ENCODE results near the gene GPATCH4. TPM values are rescaled to one million over a fixed set of nuclear protein-coding genes. Genes with fewer than 3 reads are reported as not detected.

GPATCH4 gene
- 100 to 1,000 TPM; 171 to 190 (median 174) TPM for total RNA-seq

DNA sequence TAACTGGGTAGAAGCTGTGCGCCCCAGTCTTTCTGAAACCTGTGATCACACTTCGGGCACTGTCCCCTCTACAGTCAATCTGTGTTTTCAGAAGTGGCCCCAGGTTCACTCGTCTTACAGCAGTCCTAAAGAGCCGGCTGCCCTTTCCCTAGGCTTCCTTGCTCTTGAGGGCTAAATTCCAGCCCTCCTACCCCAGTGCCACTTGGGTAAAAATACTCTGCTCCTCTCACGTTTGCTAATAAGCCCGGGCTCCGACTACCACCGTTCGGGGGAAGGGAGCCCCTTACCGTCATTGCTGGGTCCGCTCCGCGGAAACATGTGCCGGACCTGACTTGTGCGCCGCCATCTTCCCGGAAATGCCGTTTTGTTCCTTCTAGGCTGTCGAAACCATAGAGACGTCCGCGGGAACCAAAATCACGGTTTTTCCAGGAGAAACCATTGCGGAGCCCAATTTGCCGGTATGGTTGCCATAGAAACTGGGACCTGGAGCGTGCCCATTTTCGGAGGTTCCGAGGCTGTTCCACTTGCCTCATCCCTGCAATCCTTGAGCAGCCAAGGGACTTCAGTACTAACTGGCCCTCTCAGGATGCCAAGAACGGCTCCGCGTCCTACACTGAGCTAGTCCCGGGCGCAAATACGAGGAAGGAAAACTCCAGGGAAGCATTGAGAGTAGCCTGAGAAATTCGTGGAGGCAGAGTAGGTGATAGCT, at the start of gene GPATCH4:
Gene GPATCH4 (minus strand): TSS at position 358 of the 709 bp plus-strand sequence.
- Mint-ChIP-seq H3K4me1 (ENCODE audit: low read depth) (peaks cover 35% of the 10 kb centered on the region), H3K4me3 (peak within 1 kb of the TSS; percentile 96), H3K36me3 (ENCODE audit: insufficient read depth) (peaks cover 26% of the 10 kb centered on the region)

DNA sequence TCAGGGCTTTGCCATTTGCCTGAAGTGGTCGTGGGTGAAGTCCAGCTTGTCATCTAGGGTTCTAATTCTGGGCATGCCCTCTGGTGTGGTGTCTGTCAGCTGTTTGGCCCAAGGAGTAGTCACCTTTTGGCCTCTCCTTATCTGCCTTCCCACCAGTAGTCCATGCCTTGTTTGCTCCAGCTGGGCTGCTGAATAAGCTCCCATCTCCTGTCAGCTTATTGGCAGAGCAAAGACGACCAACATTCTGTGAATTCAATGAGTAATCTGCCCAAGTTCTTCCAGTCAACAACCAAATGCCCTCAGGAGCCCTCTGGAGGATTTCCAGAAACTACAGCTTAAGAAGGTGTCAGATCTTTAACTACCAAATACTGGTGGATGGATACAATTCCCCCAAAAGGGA, 47.7 kb upstream of the GPATCH4 start:
- no peaks in the 10 kb centered on the region for H3K9me3 Mint-ChIP-seq
- no peak for DNase-seq
- H3K4me1 Mint-ChIP-seq (ENCODE audit: low read depth) = peaks cover 2% of the 10 kb centered on the region
- H3K4me3 Mint-ChIP-seq = no peak overlapping the region
- H3K36me3 Mint-ChIP-seq (ENCODE audit: insufficient read depth) = no peaks in the 10 kb centered on the region
- H3K27me3 Mint-ChIP-seq (ENCODE audit: low read depth) = peaks cover 84% of the 10 kb centered on the region
- ATAC-seq = no peak

More for the DNA sequence above, at the start of gene GPATCH4:
- no peaks in the 10 kb centered on the region for H3K9me3 Mint-ChIP-seq
- H3K27me3 Mint-ChIP-seq (ENCODE audit: low read depth) = no peaks in the 10 kb centered on the region
- DNase-seq (peak; percentile 71), ATAC-seq (peak; percentile 90)

DNA sequence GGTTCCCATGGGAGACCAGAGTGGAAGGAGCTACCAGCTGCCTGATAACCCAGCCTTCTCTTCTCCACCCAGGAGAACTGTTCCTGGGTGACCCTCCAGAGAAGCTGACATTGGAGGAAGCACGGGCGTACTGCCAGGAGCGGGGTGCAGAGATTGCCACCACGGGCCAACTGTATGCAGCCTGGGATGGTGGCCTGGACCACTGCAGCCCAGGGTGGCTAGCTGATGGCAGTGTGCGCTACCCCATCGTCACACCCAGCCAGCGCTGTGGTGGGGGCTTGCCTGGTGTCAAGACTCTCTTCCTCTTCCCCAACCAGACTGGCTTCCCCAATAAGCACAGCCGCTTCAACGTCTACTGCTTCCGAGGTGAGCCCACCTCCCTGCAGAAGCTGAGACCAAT, 47.2 kb upstream of the GPATCH4 start:
- Mint-ChIP-seq H3K27me3 (ENCODE audit: low read depth) (peaks cover 83% of the 10 kb centered on the region), H3K9me3 (no peaks in the 10 kb centered on the region), H3K36me3 (ENCODE audit: insufficient read depth) (no peaks in the 10 kb centered on the region), H3K4me3 (no peak overlapping the region), H3K4me1 (ENCODE audit: low read depth) (peaks cover 7% of the 10 kb centered on the region)
- DNase-seq (no peak), ATAC-seq (peak in 1 of 2 donors; percentile 7)

DNA sequence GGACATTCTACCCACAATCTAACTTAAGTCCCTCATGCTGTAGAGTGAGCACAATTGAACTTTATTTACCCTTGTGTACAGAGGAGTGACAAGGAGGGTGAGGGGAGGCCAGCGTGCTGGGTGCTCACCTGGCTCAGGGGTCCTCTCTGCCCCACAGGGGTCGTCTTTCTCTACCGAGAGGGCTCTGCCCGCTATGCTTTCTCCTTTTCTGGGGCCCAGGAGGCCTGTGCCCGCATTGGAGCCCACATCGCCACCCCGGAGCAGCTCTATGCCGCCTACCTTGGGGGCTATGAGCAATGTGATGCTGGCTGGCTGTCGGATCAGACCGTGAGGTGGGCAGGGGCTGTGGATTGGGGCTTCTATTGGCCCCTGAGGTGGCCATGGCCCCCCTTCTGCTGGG, 46.1 kb upstream of the GPATCH4 start:
- DNase-seq (no peak), ATAC-seq (no peak)
- H3K36me3 Mint-ChIP-seq (ENCODE audit: insufficient read depth) = no peaks in the 10 kb centered on the region
- peaks cover 13% of the 10 kb centered on the region for H3K4me1 Mint-ChIP-seq (ENCODE audit: low read depth)
- no peaks in the 10 kb centered on the region for H3K9me3 Mint-ChIP-seq
- H3K4me3 Mint-ChIP-seq = no peak overlapping the region
- H3K27me3 Mint-ChIP-seq (ENCODE audit: low read depth) = peaks cover 80% of the 10 kb centered on the region

DNA sequence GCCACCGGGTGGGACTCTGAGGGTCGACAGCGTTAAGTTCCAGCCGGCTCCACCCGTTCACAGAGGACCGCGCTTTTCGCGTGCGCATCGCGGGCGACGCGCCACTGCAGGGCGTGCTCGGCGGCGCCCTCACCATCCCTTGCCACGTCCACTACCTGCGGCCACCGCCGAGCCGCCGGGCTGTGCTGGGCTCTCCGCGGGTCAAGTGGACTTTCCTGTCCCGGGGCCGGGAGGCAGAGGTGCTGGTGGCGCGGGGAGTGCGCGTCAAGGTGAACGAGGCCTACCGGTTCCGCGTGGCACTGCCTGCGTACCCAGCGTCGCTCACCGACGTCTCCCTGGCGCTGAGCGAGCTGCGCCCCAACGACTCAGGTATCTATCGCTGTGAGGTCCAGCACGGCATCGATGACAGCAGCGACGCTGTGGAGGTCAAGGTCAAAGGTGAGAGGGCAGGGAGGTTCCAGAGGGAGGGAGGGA, 45.5 kb upstream of the GPATCH4 start:
- no peak overlapping the region for H3K4me3 Mint-ChIP-seq
- no peak for ATAC-seq

DNA sequence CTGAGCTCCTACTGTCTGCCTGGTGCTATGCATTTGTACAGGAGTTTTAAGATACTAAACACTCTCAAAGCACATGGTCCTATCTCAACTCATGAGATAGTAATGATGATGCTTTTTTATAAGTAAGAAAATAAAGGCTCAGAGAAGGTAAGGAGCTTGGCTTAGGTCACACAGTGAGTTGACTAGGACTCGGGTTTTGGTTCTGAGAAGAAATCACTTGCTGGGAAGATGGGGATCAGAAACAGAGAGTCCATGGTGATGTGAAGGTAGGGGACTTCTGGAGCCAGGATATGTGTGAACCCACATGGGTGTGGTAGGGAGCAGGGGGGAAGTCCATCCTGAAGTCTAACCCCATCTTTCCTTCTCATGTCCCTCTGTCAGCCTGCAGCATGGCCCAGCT, 44.4 kb upstream of the GPATCH4 start:
- Mint-ChIP-seq H3K9me3 (no peaks in the 10 kb centered on the region), H3K4me3 (no peak overlapping the region), H3K36me3 (ENCODE audit: insufficient read depth) (no peaks in the 10 kb centered on the region), H3K4me1 (ENCODE audit: low read depth) (peaks cover 24% of the 10 kb centered on the region), H3K27me3 (ENCODE audit: low read depth) (peaks cover 80% of the 10 kb centered on the region)
- ATAC-seq = no peak
- DNase-seq = no peak

More for the DNA sequence above, 45.5 kb upstream of the GPATCH4 start:
- no peak for DNase-seq
- Mint-ChIP-seq H3K36me3 (ENCODE audit: insufficient read depth) (no peaks in the 10 kb centered on the region), H3K27me3 (ENCODE audit: low read depth) (peaks cover 77% of the 10 kb centered on the region), H3K9me3 (no peaks in the 10 kb centered on the region), H3K4me1 (ENCODE audit: low read depth) (peaks cover 14% of the 10 kb centered on the region)

DNA sequence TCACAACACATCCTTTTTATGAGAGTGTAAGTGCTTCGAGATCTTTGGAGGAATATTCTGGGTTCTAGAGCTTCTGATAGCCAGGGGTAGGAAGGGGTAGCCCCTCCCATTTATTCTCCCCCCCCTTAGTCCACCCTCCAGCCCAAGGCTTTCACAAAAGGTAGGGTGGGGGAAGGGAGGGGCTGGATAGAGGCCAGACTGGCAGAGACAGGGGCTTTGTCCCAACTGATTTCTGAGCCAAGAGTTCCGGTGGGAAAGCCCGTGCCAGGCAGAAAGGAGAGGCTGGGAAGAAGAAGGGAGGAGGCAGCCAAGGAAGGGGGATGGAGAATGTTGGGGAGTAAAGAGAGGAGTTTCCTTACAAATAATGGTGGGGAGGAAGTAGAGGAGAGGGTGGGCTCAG, 43.8 kb upstream of the GPATCH4 start:
- H3K27me3 Mint-ChIP-seq (ENCODE audit: low read depth) = peaks cover 81% of the 10 kb centered on the region
- peaks cover 25% of the 10 kb centered on the region for H3K4me1 Mint-ChIP-seq (ENCODE audit: low read depth)
- no peaks in the 10 kb centered on the region for H3K36me3 Mint-ChIP-seq (ENCODE audit: insufficient read depth)
- no peak for DNase-seq
- H3K4me3 Mint-ChIP-seq = no peak overlapping the region
- no peak for ATAC-seq
- no peaks in the 10 kb centered on the region for H3K9me3 Mint-ChIP-seq

DNA sequence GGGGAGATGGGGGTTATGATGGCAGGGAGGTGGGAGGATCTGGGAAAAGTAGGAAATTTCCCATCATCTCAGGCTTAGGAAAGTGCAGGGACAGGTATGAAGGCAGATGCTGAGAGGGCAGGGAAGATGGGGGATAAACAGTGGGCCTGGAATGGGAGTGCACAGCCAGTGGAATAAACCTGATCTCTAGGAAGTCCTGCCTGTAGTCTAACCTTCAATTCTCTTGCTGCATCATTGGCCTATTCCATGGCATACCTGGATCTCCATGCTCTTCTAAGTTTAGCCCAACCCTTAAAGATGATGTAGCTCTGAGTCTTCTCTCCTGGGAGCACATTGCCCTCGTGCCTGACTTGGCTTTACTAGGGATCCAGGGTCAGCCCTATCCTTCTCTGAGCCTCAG, 43.4 kb upstream of the GPATCH4 start:
- H3K27me3 Mint-ChIP-seq (ENCODE audit: low read depth) = peaks cover 85% of the 10 kb centered on the region
- peaks cover 25% of the 10 kb centered on the region for H3K4me1 Mint-ChIP-seq (ENCODE audit: low read depth)
- peak overlapping the region; percentile 19 for H3K4me3 Mint-ChIP-seq

DNA sequence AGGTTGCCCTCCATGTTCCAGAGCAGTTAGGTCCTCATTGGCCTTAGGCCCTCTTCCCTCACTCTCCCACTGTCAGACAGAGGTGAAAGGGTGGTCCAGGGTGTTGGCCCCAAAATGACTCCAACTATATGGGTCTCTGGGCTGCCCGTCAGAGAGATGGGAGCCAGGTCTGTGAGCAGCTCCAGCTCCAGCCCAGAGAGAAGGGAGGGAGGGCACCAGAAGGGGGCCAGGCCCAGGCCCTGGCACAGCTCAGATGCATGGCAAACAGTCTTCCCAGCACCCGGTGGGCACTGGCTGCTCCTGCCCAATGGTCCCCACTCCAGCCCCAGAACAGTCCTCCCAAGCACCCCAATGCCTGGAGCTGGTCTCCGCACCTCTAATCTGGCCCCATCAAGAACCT, 42.9 kb upstream of the GPATCH4 start:
- H3K4me1 Mint-ChIP-seq (ENCODE audit: low read depth) = peaks cover 25% of the 10 kb centered on the region
- no peak overlapping the region for H3K4me3 Mint-ChIP-seq
- H3K36me3 Mint-ChIP-seq (ENCODE audit: insufficient read depth) = no peaks in the 10 kb centered on the region
- DNase-seq = no peak
- peaks cover 88% of the 10 kb centered on the region for H3K27me3 Mint-ChIP-seq (ENCODE audit: low read depth)
- no peaks in the 10 kb centered on the region for H3K9me3 Mint-ChIP-seq
- no peak for ATAC-seq

More for the DNA sequence above, 43.4 kb upstream of the GPATCH4 start:
- ATAC-seq (no peak), DNase-seq (no peak)
- no peaks in the 10 kb centered on the region for H3K9me3 Mint-ChIP-seq
- no peaks in the 10 kb centered on the region for H3K36me3 Mint-ChIP-seq (ENCODE audit: insufficient read depth)

DNA sequence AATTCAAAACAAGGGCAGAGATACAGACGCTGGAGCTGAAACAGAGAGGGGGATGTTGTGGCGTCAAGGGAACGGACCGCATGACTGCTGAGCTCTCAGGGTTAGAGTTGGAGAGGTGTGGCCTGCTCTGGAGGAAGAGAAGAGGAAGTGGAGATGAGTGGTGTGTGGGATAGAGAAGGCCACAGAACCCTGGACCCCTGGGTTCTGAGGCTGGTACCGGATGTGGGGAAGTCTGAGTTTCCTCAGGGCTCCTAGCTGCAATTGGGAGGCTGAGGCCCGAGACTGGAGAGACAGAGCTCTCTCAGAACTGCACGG, 42.5 kb upstream of the GPATCH4 start:
- Mint-ChIP-seq H3K27me3 (ENCODE audit: low read depth) (peaks cover 88% of the 10 kb centered on the region), H3K4me1 (ENCODE audit: low read depth) (peaks cover 25% of the 10 kb centered on the region), H3K9me3 (no peaks in the 10 kb centered on the region), H3K36me3 (ENCODE audit: insufficient read depth) (no peaks in the 10 kb centered on the region), H3K4me3 (no peak overlapping the region)
- DNase-seq = no peak
- peak; percentile 25 to 46 for ATAC-seq

DNA sequence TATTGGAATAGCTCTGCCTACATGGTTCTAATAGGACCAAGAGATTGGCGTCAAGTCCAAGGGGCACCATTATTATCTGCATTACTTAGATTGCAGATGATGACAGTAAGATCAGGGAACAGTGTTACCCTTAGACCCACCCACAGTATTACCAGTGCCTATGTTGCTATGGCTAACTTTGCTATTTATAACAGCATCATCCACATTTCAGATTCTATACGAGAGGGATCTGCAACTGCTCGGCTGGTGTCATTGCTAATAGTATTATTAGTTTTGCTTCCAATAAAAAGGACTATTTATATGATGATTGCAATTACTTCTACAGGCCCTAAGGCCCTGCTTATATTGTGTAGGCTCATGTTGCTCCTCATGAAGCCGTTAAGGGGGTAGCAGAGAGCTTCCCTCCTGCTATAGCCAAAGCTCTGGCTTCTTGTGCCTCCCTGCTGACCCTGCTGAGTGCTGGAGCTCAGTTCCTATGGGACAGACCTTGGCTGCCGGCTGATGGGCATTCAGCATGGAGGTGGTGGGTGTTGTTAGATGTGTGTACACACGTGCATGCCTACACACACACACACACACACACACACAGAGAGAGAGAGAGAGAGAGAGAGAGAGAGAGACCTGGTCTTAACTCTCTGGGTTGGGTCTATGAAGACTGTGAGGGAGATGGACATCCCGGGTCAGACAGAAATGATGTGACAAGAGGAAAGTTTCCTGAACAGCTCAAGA, 41.9 kb upstream of the GPATCH4 start:
- no peak for ATAC-seq
- Mint-ChIP-seq H3K9me3 (no peaks in the 10 kb centered on the region), H3K36me3 (ENCODE audit: insufficient read depth) (no peaks in the 10 kb centered on the region), H3K4me3 (no peak overlapping the region), H3K27me3 (ENCODE audit: low read depth) (peaks cover 88% of the 10 kb centered on the region), H3K4me1 (ENCODE audit: low read depth) (peaks cover 25% of the 10 kb centered on the region)
- no peak for DNase-seq

DNA sequence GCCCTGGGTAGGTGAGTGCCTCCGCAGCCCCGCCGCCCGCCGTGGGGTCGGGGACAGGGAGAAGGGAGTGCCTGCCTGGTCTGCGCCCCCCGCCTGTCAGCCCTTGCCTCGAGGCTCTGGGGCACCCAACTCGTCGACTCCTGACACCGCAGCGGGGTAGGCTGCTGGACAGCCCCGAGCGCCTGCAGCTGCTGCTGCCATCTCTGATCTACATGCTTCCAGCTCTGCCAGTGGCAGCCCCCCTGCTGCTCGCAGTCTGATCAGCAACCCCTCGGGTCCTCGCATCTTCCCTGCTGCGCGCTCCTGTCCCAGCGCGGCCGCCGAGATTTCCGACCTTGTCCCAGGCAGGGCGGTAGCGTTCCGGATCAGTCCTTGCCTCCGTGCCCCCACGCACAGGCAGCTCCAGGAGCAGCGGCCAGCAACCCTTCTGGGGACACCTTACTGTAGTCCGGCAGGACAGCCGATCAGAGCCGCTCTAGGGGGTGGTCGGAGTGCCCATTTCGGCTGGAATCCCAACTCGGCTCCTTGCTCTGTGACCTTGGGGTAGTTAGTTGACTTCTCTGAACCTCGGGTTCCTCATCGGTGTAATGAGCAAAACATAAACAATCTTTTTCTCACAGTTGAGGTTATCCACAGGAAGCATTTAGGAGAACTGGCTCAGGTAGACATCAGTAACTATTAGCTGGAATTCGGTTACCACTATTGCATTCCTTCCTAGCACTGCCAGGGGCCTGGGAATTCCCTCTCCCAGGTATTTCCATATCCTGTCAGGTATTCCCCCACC, 41.2 kb upstream of the GPATCH4 start:
- Mint-ChIP-seq H3K9me3 (no peaks in the 10 kb centered on the region), H3K36me3 (ENCODE audit: insufficient read depth) (no peaks in the 10 kb centered on the region), H3K27me3 (ENCODE audit: low read depth) (peaks cover 86% of the 10 kb centered on the region), H3K4me1 (ENCODE audit: low read depth) (peaks cover 25% of the 10 kb centered on the region), H3K4me3 (peak overlapping the region; percentile 15)
- peak; percentile 31 for ATAC-seq
- DNase-seq = no peak

DNA sequence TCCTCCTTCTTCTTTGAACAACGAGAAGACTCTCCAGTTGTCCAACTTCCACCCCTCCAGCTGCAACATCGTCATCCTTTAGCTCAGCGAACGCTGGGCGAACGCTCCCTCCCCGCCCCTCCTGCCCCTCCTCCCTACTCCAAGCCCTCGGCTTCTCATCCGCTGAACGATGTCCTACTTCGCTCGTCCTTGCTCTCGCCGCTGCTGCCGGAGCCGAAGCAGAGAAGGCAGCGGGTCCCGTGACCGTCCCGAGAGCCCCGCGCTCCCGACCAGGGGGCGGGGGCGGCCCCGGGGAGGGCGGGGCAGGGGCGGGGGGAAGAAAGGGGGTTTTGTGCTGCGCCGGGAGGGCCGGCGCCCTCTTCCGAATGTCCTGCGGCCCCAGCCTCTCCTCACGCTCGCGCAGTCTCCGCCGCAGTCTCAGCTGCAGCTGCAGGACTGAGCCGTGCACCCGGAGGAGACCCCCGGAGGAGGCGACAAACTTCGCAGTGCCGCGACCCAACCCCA, 40.5 kb upstream of the GPATCH4 start, which contains the start of gene BCAN:
Gene BCAN (plus strand): TSS at position 357 of the 504 bp plus-strand sequence. CDS start 3,938 bp downstream, outside the sequence.
- peaks cover 81% of the 10 kb centered on the region for H3K27me3 Mint-ChIP-seq (ENCODE audit: low read depth)
- DNase-seq (no peak), ATAC-seq (peak; percentile 57 to 59)
- H3K36me3 Mint-ChIP-seq (ENCODE audit: insufficient read depth) = no peaks in the 10 kb centered on the region
- H3K4me3 Mint-ChIP-seq = peak within 1 kb of the TSS; percentile 55
- peaks cover 25% of the 10 kb centered on the region for H3K4me1 Mint-ChIP-seq (ENCODE audit: low read depth)
- H3K9me3 Mint-ChIP-seq = no peaks in the 10 kb centered on the region
